H1 (cell line): ENCODE measurements around the gene DLGAP3. TPM values are rescaled to one million over a fixed set of nuclear protein-coding genes. Genes with fewer than 3 reads are reported as not detected.

ENCODE experiments used
- CTCF ChIA-PET: fragments of 300-600 bp; sonication (Branson Sonifier 250); formaldehyde crosslinking; loops from one replicate; lab custom pipeline; 2021; ENCODE audit not compliant: partially characterized antibody; lab: Charles Lee
- POLR2A ChIA-PET: fragments of 300-600 bp; sonication (Branson Sonifier 250); formaldehyde crosslinking; loops from one replicate; lab custom pipeline; 2021; ENCODE audit warnings: inconsistent platforms; ENCODE audit not compliant: partially characterized antibody; lab: Charles Lee
- DNase-seq, 2 experiments: peaks; one replicate each; pipeline versions ENCODE4 v3.0.0 to v3.0.0-alpha.2; 2010 to 2022; ENCODE audit warnings: low spot score in 2 of 2, low read depth in 1 of 2, mixed read lengths in 1 of 2
- FAIRE-seq: peaks from 2 replicates; lab custom pipeline; 2011; peaks lifted over from hg19 to GRCh38; lab: Jason Lieb, UNC
- H2AFZ ChIP-seq: 2 replicates; pipeline ENCODE4 v1.8.1; 2012; ENCODE audit warnings: low read length, inconsistent platforms
- H2AK5ac ChIP-seq: 2 replicates; pipeline ENCODE4 v1.6.1; 2013; ENCODE audit warnings: low read depth, low read length
- H2BK120ac ChIP-seq: replicated peaks from 2 replicates; pipeline ENCODE3; 2013; ENCODE audit warnings: low read depth, low read length, inconsistent platforms
- H2BK12ac ChIP-seq: 2 replicates; pipeline ENCODE4 v1.6.1; 2013; ENCODE audit warnings: low read depth, low read length
- H2BK15ac ChIP-seq: 2 replicates; pipeline ENCODE4 v1.6.1; 2013; ENCODE audit warnings: low read length
- H2BK20ac ChIP-seq: 2 replicates; pipeline ENCODE4 v1.6.1; 2013; ENCODE audit warnings: low read length
- H2BK5ac ChIP-seq: 2 replicates; pipeline ENCODE4 v1.6.1; 2013; ENCODE audit warnings: low read depth, low read length
- H3K14ac ChIP-seq: 2 replicates; pipeline ENCODE4 v1.6.1; 2013; ENCODE audit warnings: inconsistent platforms; ENCODE audit not compliant: insufficient read length
- H3K18ac ChIP-seq: 2 replicates; pipeline ENCODE4 v1.6.1; 2013; ENCODE audit warnings: low read length; ENCODE audit errors: extremely low read depth
- H3K23ac ChIP-seq: 2 replicates; pipeline ENCODE4 v1.6.1; 2013; ENCODE audit warnings: inconsistent platforms; ENCODE audit not compliant: insufficient read length
- H3K23me2 ChIP-seq: 2 replicates; pipeline ENCODE4 v1.6.1; 2013; ENCODE audit warnings: low read depth, low read length
- H3K27ac ChIP-seq: 2 replicates; pipeline ENCODE4 v1.6.1; 2011; ENCODE audit warnings: low read depth, low read length, inconsistent platforms
- H3K27me3 ChIP-seq, 4 experiments: replicated peaks in 1 of 4; 1 replicate in 1 of 4; 2 replicates in 3 of 4; pipeline versions ENCODE4 v1.6.1 to v1.8.1; 2011 to 2013; ENCODE audit warnings: low read length in 3 of 4, mild to moderate bottlenecking in 3 of 4, inconsistent platforms in 2 of 4, mixed read lengths in 2 of 4, moderate library complexity in 1 of 4; ENCODE audit not compliant: control insufficient read depth in 3 of 4, insufficient read depth in 3 of 4; ENCODE audit errors: extremely low read depth in 1 of 4
- H3K36me3 ChIP-seq, 4 experiments: 2 replicates each; pipeline versions ENCODE4 v1.6.1 to v1.8.1; 2011 to 2013; ENCODE audit warnings: mild to moderate bottlenecking in 4 of 4, low read length in 3 of 4, moderate library complexity in 2 of 4, control low read depth in 1 of 4, inconsistent platforms in 1 of 4; ENCODE audit not compliant: insufficient read depth in 4 of 4, control insufficient read depth in 2 of 4
- H3K4ac ChIP-seq: replicated peaks from 2 replicates; pipeline ENCODE3; 2013; ENCODE audit warnings: low read length, low read depth, mixed read lengths, inconsistent platforms; ENCODE audit not compliant: insufficient read length
- H3K4me1 ChIP-seq, 4 experiments: replicated peaks in 1 of 4; 1 replicate in 1 of 4; 2 replicates in 3 of 4; pipeline versions ENCODE4 v1.6.1 to v1.8.1; 2011 to 2013; ENCODE audit warnings: low read length in 3 of 4, inconsistent platforms in 2 of 4, mixed read lengths in 1 of 4; ENCODE audit not compliant: insufficient read depth in 4 of 4, control insufficient read depth in 3 of 4
- H3K4me2 ChIP-seq, 2 experiments: 2 replicates each; pipeline versions ENCODE4 v1.6.1 to v1.8.1; 2011 to 2013; ENCODE audit warnings: low read depth in 2 of 2, low read length in 2 of 2, control low read depth in 1 of 2, inconsistent platforms in 1 of 2, mild to moderate bottlenecking in 1 of 2; ENCODE audit not compliant: insufficient read depth in 1 of 2
- H3K4me3 ChIP-seq, 4 experiments: fragments of 200-600, 300-600 bp in 1 of 4; sonication (generic), shearing (Covaris generic), sonication (Bioruptor Twin) in 1 of 4; 2 replicates each; pipeline versions ENCODE4 v1.5.1 to v1.8.1; 2011 to 2016; ENCODE audit warnings: low read length in 4 of 4, low read depth in 3 of 4, control low read depth in 2 of 4, inconsistent platforms in 2 of 4, mild to moderate bottlenecking in 2 of 4, mixed read lengths in 1 of 4, moderate library complexity in 1 of 4; ENCODE audit not compliant: insufficient read depth in 2 of 4; ENCODE audit errors: extremely low read depth in 1 of 4
- H3K56ac ChIP-seq: replicated peaks from 2 replicates; pipeline ENCODE3; 2013; ENCODE audit warnings: low read depth, mild to moderate bottlenecking, mixed read lengths, low read length, inconsistent platforms; ENCODE audit not compliant: insufficient read length
- H3K79me1 ChIP-seq: 2 replicates; pipeline ENCODE4 v1.6.1; 2013; ENCODE audit warnings: low read depth, low read length, control low read depth
- H3K79me2 ChIP-seq, 2 experiments: 2 replicates each; pipeline versions ENCODE4 v1.6.1 to v1.8.1; 2012 to 2013; ENCODE audit warnings: low read length in 2 of 2, mild to moderate bottlenecking in 2 of 2, inconsistent platforms in 1 of 2; ENCODE audit not compliant: insufficient read depth in 2 of 2, control insufficient read depth in 1 of 2
- H3K9ac ChIP-seq, 4 experiments: replicated peaks in 1 of 4; 1 replicate in 1 of 4; 2 replicates in 3 of 4; pipeline versions ENCODE4 v1.6.1 to v1.8.1; 2011 to 2013; ENCODE audit warnings: low read depth in 3 of 4, low read length in 3 of 4, control low read depth in 2 of 4, mild to moderate bottlenecking in 2 of 4, moderate library complexity in 2 of 4, inconsistent platforms in 1 of 4; ENCODE audit errors: extremely low read depth in 1 of 4
- H3K9me3 ChIP-seq, 2 experiments: 2 replicates each; pipeline versions ENCODE4 v1.6.1 to v1.8.1; 2012 to 2013; ENCODE audit warnings: mild to moderate bottlenecking in 2 of 2, moderate library complexity in 2 of 2, control low read depth in 1 of 2, inconsistent platforms in 1 of 2, low read depth in 1 of 2, low read length in 1 of 2, mixed read lengths in 1 of 2; ENCODE audit not compliant: insufficient read depth in 2 of 2
- H4K20me1 ChIP-seq, 2 experiments: replicated peaks in 1 of 2; 2 replicates each; pipeline versions ENCODE3 to v1.8.1; 2011 to 2013; ENCODE audit warnings: inconsistent platforms in 2 of 2, low read length in 2 of 2, mild to moderate bottlenecking in 1 of 2; ENCODE audit not compliant: insufficient read depth in 2 of 2, control insufficient read depth in 1 of 2
- H4K5ac ChIP-seq: 2 replicates; pipeline ENCODE4 v1.6.1; 2013; ENCODE audit warnings: low read length, low read depth, mixed read lengths, inconsistent platforms; ENCODE audit not compliant: insufficient read length
- H4K8ac ChIP-seq: 2 replicates; pipeline ENCODE4 v1.8.0; 2013; ENCODE audit warnings: mild to moderate bottlenecking, moderate library complexity, low read length, inconsistent platforms; ENCODE audit not compliant: insufficient read depth; ENCODE audit errors: extremely low read depth
- H4K91ac ChIP-seq: replicated peaks from 2 replicates; pipeline ENCODE3; 2013; ENCODE audit warnings: low read length, mixed read lengths, inconsistent platforms; ENCODE audit not compliant: insufficient read length
- CHD1 ChIP-seq: IDR thresholded peaks from 2 replicates; pipeline ENCODE4 v1.6.1; 2012; ENCODE audit warnings: low read depth, low read length, improper control_type of control experiment
- CTBP2 ChIP-seq: IDR thresholded peaks from 2 replicates; pipeline ENCODE4 v1.7.0; 2011; ENCODE audit warnings: borderline replicate concordance, mild to moderate bottlenecking, moderate library complexity, mixed read lengths, low read length; ENCODE audit not compliant: insufficient read depth, insufficient read length
- NRF1 ChIP-seq: IDR thresholded peaks from 2 replicates; pipeline ENCODE4 v1.6.1; 2011; ENCODE audit warnings: mild to moderate bottlenecking, low read depth, low read length, improper control_type of control experiment
- RFX5 ChIP-seq: IDR thresholded peaks from 2 replicates; pipeline ENCODE4 v1.6.1; 2011; ENCODE audit warnings: low read depth, low read length, improper control_type of control experiment, borderline replicate concordance
- RXRA ChIP-seq: IDR thresholded peaks from 2 replicates; pipeline ENCODE4 v1.6.1; 2011; ENCODE audit warnings: low read depth, mild to moderate bottlenecking, low read length, moderate library complexity; ENCODE audit not compliant: insufficient read depth
- SP1 ChIP-seq: IDR thresholded peaks from 2 replicates; pipeline ENCODE4 v1.6.1; 2011; ENCODE audit warnings: low read depth, low read length
- ZNF274 ChIP-seq: IDR thresholded peaks from 2 replicates; pipeline ENCODE4 v1.7.0; 2012; ENCODE audit warnings: low read length, borderline replicate concordance; ENCODE audit errors: extremely low read depth
- WGBS, 2 experiments: shearing (Covaris generic) in 1 of 2; methylation state at CpG; one replicate each; pipeline versions ENCODE4 v1.1.6 to v1.1.7; 2013 to 2015; ENCODE audit warnings: low lambda C conversion rate in 2 of 2, mixed read lengths in 2 of 2, inconsistent platforms in 1 of 2, low coverage in 1 of 2, missing lambda C conversion rate in 1 of 2; ENCODE audit not compliant: insufficient replicate concordance in 2 of 2, insufficient coverage in 1 of 2, insufficient read length in 1 of 2; ENCODE audit errors: extremely low coverage in 1 of 2, missing lambda C conversion rate in 1 of 2; 5-methylcytosine and 5-hydroxymethylcytosine counted together
- polyA plus RNA-seq, 7 experiments: library from polyadenylated mRNA; depleted of rRNA in 3 of 7; stranded (reverse) in 5 of 7; unstranded in 2 of 7; fragments of >200 nt in 5 of 7; fragments of 200-250 nt in 2 of 7; gene quantifications; 1 replicate in 5 of 7; 2 replicates in 1 of 7; 4 replicates in 1 of 7; pipeline versions ENCODE4 v1.2.1 to v1.2.3, GENCODE V29; 2011 to 2013; ENCODE audit warnings: missing spikeins in 2 of 7, mixed read lengths in 2 of 7
- total RNA-seq: library from RNA; stranded (reverse); fragmentation: NEBNext Ultra II Directional; extraction: Animal tissue kit (Norgen Biotek cat#: 25700); gene quantifications from 2 replicates; pipeline ENCODE4 v1.2.1, GENCODE V29; 2021

The DLGAP3 gene
- total and polyA plus RNA-seq, 2 of the 8 experiments (the other 6 are each of a cell fraction or from before 2014, with no cell fraction given), result 3.8 to 13.2 TPM

DNA sequence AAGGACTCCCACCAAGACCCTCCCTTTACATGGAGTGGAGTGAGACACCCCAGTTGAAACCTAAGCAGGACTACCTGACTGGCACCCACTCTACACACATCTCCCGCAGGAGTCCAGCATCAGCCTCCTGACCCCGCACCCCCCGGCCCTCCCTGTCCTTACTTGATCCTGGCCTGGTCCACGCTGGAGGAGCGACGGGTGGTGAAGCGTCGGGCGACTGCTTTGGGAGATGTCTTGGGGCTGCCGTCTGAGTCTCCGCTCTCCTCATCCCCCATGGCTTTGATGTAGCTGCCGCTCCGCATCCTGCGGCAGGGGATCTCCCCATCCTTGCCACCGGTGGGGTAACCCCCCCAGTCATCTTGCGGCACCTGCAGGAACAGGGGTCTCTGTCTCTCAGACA is 29.5 kb downstream of the DLGAP3 start:
- Histone ChIP-seq H3K4ac (no peak overlapping the region), H3K4me3 (no peak overlapping the region), H3K18ac (no peak overlapping the region), H4K91ac (no peak overlapping the region), H2AK5ac (no peak overlapping the region), H3K14ac (no peak overlapping the region), H3K9ac (no peak overlapping the region), H2BK120ac (no peak overlapping the region), H4K20me1 (no peaks in the 10 kb centered on the region), H3K36me3 (no peaks in the 10 kb centered on the region), H3K56ac (no peak overlapping the region), H3K23me2 (no peaks in the 10 kb centered on the region), H3K23ac (no peak overlapping the region), H3K4me2 (no peak overlapping the region), H2BK12ac (no peak overlapping the region), H3K4me1 (peaks cover 0 to 3% (median 0%) of the 10 kb centered on the region in 4 experiments; a peak in 1 of 7 replicates), H3K27ac (no peak overlapping the region), H2BK15ac (no peak overlapping the region), H4K5ac (no peak overlapping the region), H2BK20ac (no peak overlapping the region), H3K79me2 (no peaks in the 10 kb centered on the region), H2BK5ac (no peak overlapping the region), H3K27me3 (no peaks in the 10 kb centered on the region), H4K8ac (no peak overlapping the region), H3K79me1 (no peaks in the 10 kb centered on the region), H3K9me3 (no peaks in the 10 kb centered on the region), H2AFZ (no peak overlapping the region)
- 90% methylated on average over 16 of the region's 16 CpGs; no CpG with 5 or more reads in 1 of the 2 experiments for WGBS, 2 experiments
- CTCF ChIA-PET, result interaction anchor here (0.7 to 2.4 kb wide), 3 partner anchors 34 to 40 kb away, joined by 3 to 6 read pairs (median 3); partner anchors contain the start of gene SMIM12
- POLR2A ChIA-PET, result interaction anchor here (1.0 to 1.6 kb wide), 2 partner anchors 11 to 15 kb away, joined by 3 to 5 read pairs; no protein-coding TSS in a partner anchor
- no peak for FAIRE-seq
- TF ChIP-seq ZNF274 (no peak), CTBP2 (no peak), RFX5 (no peak), CHD1 (no peak), NRF1 (no peak), RXRA (no peak), SP1 (no peak)
- no peak for DNase-seq
